Neuronal stem cell (in vitro differentiated cells): ENCODE measurements around the gene IL15RA.

Source experiments
- DNase-seq: peaks from one replicate; pipeline ENCODE4 v3.0.0-alpha.2; 2013; ENCODE audit warnings: low spot score
- H2AFZ ChIP-seq: one replicate; pipeline ENCODE4 v1.6.1; 2013; ENCODE audit warnings: mild to moderate bottlenecking, low read length, inconsistent platforms
- H2AK5ac ChIP-seq: 2 replicates; pipeline ENCODE4 v1.6.1; 2013; ENCODE audit warnings: low read depth, mild to moderate bottlenecking, inconsistent platforms, low read length, moderate library complexity, mixed read lengths
- H2BK120ac ChIP-seq: 2 replicates; pipeline ENCODE4 v1.6.1; 2013; ENCODE audit warnings: low read depth, mild to moderate bottlenecking, inconsistent platforms, low read length, moderate library complexity, mixed read lengths
- H2BK12ac ChIP-seq: one replicate; pipeline ENCODE4 v1.6.1; 2013; ENCODE audit warnings: low read length, inconsistent platforms
- H2BK15ac ChIP-seq: 2 replicates; pipeline ENCODE4 v1.6.1; 2013; ENCODE audit warnings: mild to moderate bottlenecking, low read length, inconsistent platforms, mixed read lengths
- H2BK5ac ChIP-seq: one replicate; pipeline ENCODE4 v1.6.1; 2013; ENCODE audit warnings: inconsistent platforms, mild to moderate bottlenecking, low read length, moderate library complexity
- H3K14ac ChIP-seq: one replicate; pipeline ENCODE4 v1.6.1; 2013; ENCODE audit warnings: low read length, inconsistent platforms
- H3K18ac ChIP-seq: 2 replicates; pipeline ENCODE4 v1.6.1; 2013; ENCODE audit warnings: low read length, inconsistent platforms
- H3K23ac ChIP-seq: 2 replicates; pipeline ENCODE4 v1.6.1; 2013; ENCODE audit warnings: low read depth, mild to moderate bottlenecking, mixed read lengths, low read length, inconsistent platforms; ENCODE audit not compliant: poor library complexity
- H3K27ac ChIP-seq: replicated peaks from 3 replicates; pipeline ENCODE4 v1.5.1; 2013; ENCODE audit warnings: low read length, inconsistent platforms
- H3K27me3 ChIP-seq, 3 experiments: 2 replicates each; pipeline ENCODE4 v1.6.1; 2013; ENCODE audit warnings: low read length in 3 of 3, mild to moderate bottlenecking in 2 of 3, inconsistent platforms in 1 of 3, low read depth in 1 of 3, mixed read lengths in 1 of 3, moderate library complexity in 1 of 3; ENCODE audit not compliant: control insufficient read depth in 3 of 3, insufficient read depth in 3 of 3
- H3K36me3 ChIP-seq, 2 donors: replicated peaks in 1 of 2; 2 replicates each; pipeline ENCODE4 v1.6.1; 2013; ENCODE audit warnings: low read length in 2 of 2; ENCODE audit not compliant: control insufficient read depth in 2 of 2, insufficient read depth in 2 of 2
- H3K4ac ChIP-seq: 2 replicates; pipeline ENCODE4 v1.6.1; 2013; ENCODE audit warnings: inconsistent platforms, mild to moderate bottlenecking, low read length, moderate library complexity
- H3K4me1 ChIP-seq, 2 donors: 1 replicate in 1 of 2; 2 replicates in 1 of 2; pipeline ENCODE4 v1.6.1; 2013; ENCODE audit warnings: low read length in 2 of 2, low read depth in 1 of 2; ENCODE audit not compliant: control insufficient read depth in 2 of 2, insufficient read depth in 1 of 2
- H3K4me2 ChIP-seq: one replicate; pipeline ENCODE4 v1.6.1; 2013; ENCODE audit warnings: mild to moderate bottlenecking, low read length, inconsistent platforms; ENCODE audit not compliant: insufficient read depth, poor library complexity, severe bottlenecking
- H3K4me3 ChIP-seq, 2 donors: 2 replicates each; pipeline ENCODE4 v1.5.1; 2013; ENCODE audit warnings: low read length in 2 of 2, mild to moderate bottlenecking in 2 of 2, inconsistent platforms in 1 of 2, moderate library complexity in 1 of 2
- H3K79me1 ChIP-seq: one replicate; pipeline ENCODE4 v1.6.1; 2013; ENCODE audit warnings: low read depth, mild to moderate bottlenecking, inconsistent platforms, low read length, moderate library complexity
- H3K9ac ChIP-seq: one replicate; pipeline ENCODE4 v1.6.1; 2013; ENCODE audit warnings: mild to moderate bottlenecking, low read depth, low read length, inconsistent platforms; ENCODE audit not compliant: poor library complexity
- H3K9me3 ChIP-seq, 2 donors: replicated peaks in 1 of 2; 2 replicates each; pipeline versions ENCODE3 to v1.6.1; 2013; ENCODE audit warnings: low read length in 2 of 2, mild to moderate bottlenecking in 2 of 2, inconsistent platforms in 1 of 2, low read depth in 1 of 2, mixed read lengths in 1 of 2, moderate library complexity in 1 of 2; ENCODE audit not compliant: control insufficient read depth in 2 of 2, insufficient read depth in 1 of 2
- H4K8ac ChIP-seq: one replicate; pipeline ENCODE4 v1.6.1; 2013; ENCODE audit warnings: low read depth, mild to moderate bottlenecking, inconsistent platforms, low read length, moderate library complexity
- H4K91ac ChIP-seq: one replicate; pipeline ENCODE4 v1.6.1; 2013; ENCODE audit warnings: low read length, low read depth, mild to moderate bottlenecking, inconsistent platforms; ENCODE audit not compliant: poor library complexity
- WGBS, 2 donors: extraction: QIAGEN DNeasy Blood & Tissue Kit; methylation state at CpG; one replicate each; pipeline ENCODE4 v1.1.7; 2013; ENCODE audit warnings: missing lambda C conversion rate in 2 of 2, mixed read lengths in 1 of 2; ENCODE audit not compliant: insufficient read length in 2 of 2, insufficient replicate concordance in 1 of 2; ENCODE audit errors: extremely low coverage in 2 of 2; 5-methylcytosine and 5-hydroxymethylcytosine counted together

IL15RA gene

DNA sequence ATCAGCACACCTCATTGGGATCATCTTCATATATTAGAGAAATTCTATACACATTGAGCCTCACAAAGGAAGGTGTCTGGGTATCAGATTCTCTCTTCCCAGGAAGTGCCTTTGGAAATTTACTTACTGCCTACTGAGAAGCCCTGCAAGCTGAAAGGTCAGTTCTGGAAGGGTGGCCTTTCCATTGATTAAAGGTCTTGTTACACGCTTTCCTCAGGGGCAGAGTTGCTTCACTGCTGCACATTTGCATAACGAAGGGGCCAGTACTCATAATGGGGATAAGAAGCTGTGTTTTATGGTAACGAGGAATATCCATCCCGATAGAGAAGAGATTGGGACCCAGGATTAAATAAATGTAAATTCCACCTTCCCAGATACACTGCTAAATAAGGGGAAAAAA is 19.4 kb upstream of the IL15RA start:
- Histone ChIP-seq H4K91ac (no peak overlapping the region), H3K18ac (no peak overlapping the region), H3K27ac (no peak overlapping the region), H3K4me2 (no peak overlapping the region), H3K23ac (no peak overlapping the region), H3K4me1 (peaks cover 3 to 5% of the 10 kb centered on the region in 2 donors), H2AFZ (no peak overlapping the region), H2BK120ac (no peak overlapping the region), H3K36me3 (no peaks in the 10 kb centered on the region), H2BK5ac (no peak overlapping the region), H3K9me3 (no peaks in the 10 kb centered on the region), H3K27me3 (peaks cover 0 to 4% (median 0%) of the 10 kb centered on the region in 3 experiments), H3K79me1 (no peaks in the 10 kb centered on the region), H3K9ac (no peak overlapping the region), H2AK5ac (no peak overlapping the region), H3K4ac (no peak overlapping the region), H3K14ac (no peak overlapping the region), H4K8ac (no peak overlapping the region), H2BK15ac (no peak overlapping the region), H3K4me3 (no peak overlapping the region), H2BK12ac (no peak overlapping the region)
- peak; percentile 9 for DNase-seq
- no CpG with 5 or more reads among the region's 4 CpGs for WGBS, 2 donors

DNA sequence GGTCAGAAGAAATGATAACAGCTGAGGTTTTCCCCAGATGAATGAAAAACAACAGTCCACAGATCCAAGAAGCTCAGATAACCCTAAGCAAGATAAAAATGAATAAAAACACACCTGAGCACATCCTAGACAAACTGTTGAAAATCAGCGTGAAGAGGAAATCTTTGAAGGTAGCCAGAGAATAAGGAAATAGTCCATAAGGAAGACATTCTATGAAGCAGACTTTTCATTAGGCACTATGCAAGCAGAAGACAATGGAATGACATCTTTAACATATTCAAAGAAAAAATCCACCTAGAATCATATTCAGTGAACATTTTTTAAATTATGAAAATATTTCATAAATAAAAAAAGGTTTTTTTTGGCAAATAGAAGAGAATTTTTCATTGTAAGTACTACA is 15.1 kb upstream of the IL15RA start:
- H4K8ac ChIP-seq: no peak overlapping the region
- no peak overlapping the region for H2BK5ac ChIP-seq
- no peak overlapping the region for H3K4me2 ChIP-seq
- no peaks in the 10 kb centered on the region for H3K36me3 ChIP-seq
- H3K4ac ChIP-seq: no peak overlapping the region
- no peak overlapping the region for H2BK15ac ChIP-seq
- no peak overlapping the region for H4K91ac ChIP-seq
- no peak overlapping the region for H3K9ac ChIP-seq
- H3K4me1 ChIP-seq: peaks cover 3 to 5% of the 10 kb centered on the region in 2 donors
- H3K79me1 ChIP-seq: no peaks in the 10 kb centered on the region
- no peak overlapping the region for H2BK120ac ChIP-seq
- peaks cover 0 to 2% of the 10 kb centered on the region in 2 donors for H3K9me3 ChIP-seq
- H2BK12ac ChIP-seq: no peak overlapping the region
- no peak overlapping the region for H2AK5ac ChIP-seq
- no peak overlapping the region for H2AFZ ChIP-seq
- H3K23ac ChIP-seq: no peak overlapping the region
- DNase-seq: no peak
- H3K14ac ChIP-seq: no peak overlapping the region
- H3K4me3 ChIP-seq: no peak overlapping the region
- H3K27ac ChIP-seq: no peak overlapping the region
- no CpG with 5 or more reads among the region's 1 CpG for WGBS, 2 donors
- no peak overlapping the region for H3K18ac ChIP-seq
- peaks cover 0 to 9% (median 2%) of the 10 kb centered on the region in 3 experiments for H3K27me3 ChIP-seq

DNA sequence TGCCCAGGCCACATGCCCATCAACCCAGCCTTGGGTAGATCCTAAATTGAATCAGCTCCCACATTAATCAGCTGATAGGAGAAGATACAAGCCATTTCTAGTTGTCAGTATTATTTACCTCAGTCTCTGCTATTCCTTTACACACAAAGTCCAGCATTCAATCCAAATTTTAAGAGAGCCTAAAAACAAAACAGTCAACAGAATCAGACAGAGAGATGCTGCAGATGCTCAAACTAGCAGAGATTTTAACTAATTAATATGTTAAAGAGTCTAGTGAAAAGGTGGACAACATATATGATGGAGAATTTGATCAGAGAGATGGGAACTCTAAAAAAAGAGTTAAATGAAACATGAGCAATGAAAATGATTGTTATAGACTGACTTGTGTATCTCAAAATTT is 14.4 kb upstream of the IL15RA start:
- no peak overlapping the region for H3K27ac ChIP-seq
- no peaks in the 10 kb centered on the region for H3K79me1 ChIP-seq
- no peak overlapping the region for H3K9ac ChIP-seq
- H3K23ac ChIP-seq: no peak overlapping the region
- peaks cover 0 to 2% of the 10 kb centered on the region in 2 donors for H3K9me3 ChIP-seq
- no peak overlapping the region for H2BK12ac ChIP-seq
- no peak overlapping the region for H3K4me3 ChIP-seq
- DNase-seq: no peak
- no peak overlapping the region for H2BK120ac ChIP-seq
- peaks cover 3 to 4% of the 10 kb centered on the region in 2 donors for H3K4me1 ChIP-seq
- H3K4me2 ChIP-seq: no peak overlapping the region
- no peak overlapping the region for H4K8ac ChIP-seq
- H2AFZ ChIP-seq: no peak overlapping the region
- no peak overlapping the region for H4K91ac ChIP-seq
- peaks cover 0 to 12% (median 2%) of the 10 kb centered on the region in 3 experiments for H3K27me3 ChIP-seq
- no peak overlapping the region for H3K14ac ChIP-seq
- no peaks in the 10 kb centered on the region for H3K36me3 ChIP-seq
- no peak overlapping the region for H2BK15ac ChIP-seq
- H3K4ac ChIP-seq: no peak overlapping the region
- no peak overlapping the region for H3K18ac ChIP-seq
- H2BK5ac ChIP-seq: no peak overlapping the region
- H2AK5ac ChIP-seq: no peak overlapping the region

DNA sequence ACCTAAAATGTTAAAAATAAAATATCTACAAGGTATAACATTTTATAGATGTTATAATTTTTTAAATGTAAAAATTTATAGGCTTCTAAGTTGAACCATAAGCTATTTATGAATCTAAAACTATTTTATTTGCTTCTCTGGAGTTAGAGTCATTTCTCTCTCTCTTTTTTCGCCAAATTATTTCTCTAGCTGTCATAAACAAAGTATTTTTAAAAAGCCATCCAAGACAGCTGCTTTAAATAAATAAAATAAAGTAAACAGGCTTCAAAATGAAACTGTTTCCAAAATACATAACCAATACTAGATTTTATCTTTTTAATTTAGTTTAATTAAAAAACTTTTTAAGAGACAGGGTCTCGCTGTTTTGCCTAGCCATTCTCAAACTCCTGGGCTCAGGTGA is 12.4 kb upstream of the IL15RA start:
- no peaks in the 10 kb centered on the region for H3K79me1 ChIP-seq
- WGBS, 2 donors: no CpG with 5 or more reads among the region's 2 CpGs

More for the DNA sequence above, 12.4 kb upstream of the IL15RA start:
- Histone ChIP-seq H2BK12ac (no peak overlapping the region), H2BK5ac (no peak overlapping the region), H4K91ac (no peak overlapping the region), H3K23ac (no peak overlapping the region), H3K4me2 (no peak overlapping the region), H2AFZ (no peak overlapping the region), H3K9me3 (peaks cover 0 to 2% of the 10 kb centered on the region in 2 donors), H3K9ac (no peak overlapping the region), H3K18ac (no peak overlapping the region), H2BK120ac (no peak overlapping the region), H2AK5ac (no peak overlapping the region), H3K27ac (no peak overlapping the region), H3K4ac (no peak overlapping the region), H3K4me1 (no peaks in the 10 kb centered on the region), H2BK15ac (no peak overlapping the region), H3K27me3 (peaks cover 0 to 21% (median 2%) of the 10 kb centered on the region in 3 experiments), H3K4me3 (no peak overlapping the region), H3K14ac (no peak overlapping the region), H4K8ac (no peak overlapping the region), H3K36me3 (no peaks in the 10 kb centered on the region)
- no peak for DNase-seq
